ENCODE results near the gene ZNF853. TPM values are rescaled to one million over a fixed set of nuclear protein-coding genes. Genes with fewer than 3 reads are reported as not detected.
"Not testable (repeated sequence)": the region's sequence is repeated elsewhere in the genome, so short reads cannot be mapped to it uniquely, and the experiment has no call there.

ZNF853 gene
- total and polyA plus RNA-seq, 2 donors from 2014 or later: 3.4 to 5.4 TPM

DNA sequence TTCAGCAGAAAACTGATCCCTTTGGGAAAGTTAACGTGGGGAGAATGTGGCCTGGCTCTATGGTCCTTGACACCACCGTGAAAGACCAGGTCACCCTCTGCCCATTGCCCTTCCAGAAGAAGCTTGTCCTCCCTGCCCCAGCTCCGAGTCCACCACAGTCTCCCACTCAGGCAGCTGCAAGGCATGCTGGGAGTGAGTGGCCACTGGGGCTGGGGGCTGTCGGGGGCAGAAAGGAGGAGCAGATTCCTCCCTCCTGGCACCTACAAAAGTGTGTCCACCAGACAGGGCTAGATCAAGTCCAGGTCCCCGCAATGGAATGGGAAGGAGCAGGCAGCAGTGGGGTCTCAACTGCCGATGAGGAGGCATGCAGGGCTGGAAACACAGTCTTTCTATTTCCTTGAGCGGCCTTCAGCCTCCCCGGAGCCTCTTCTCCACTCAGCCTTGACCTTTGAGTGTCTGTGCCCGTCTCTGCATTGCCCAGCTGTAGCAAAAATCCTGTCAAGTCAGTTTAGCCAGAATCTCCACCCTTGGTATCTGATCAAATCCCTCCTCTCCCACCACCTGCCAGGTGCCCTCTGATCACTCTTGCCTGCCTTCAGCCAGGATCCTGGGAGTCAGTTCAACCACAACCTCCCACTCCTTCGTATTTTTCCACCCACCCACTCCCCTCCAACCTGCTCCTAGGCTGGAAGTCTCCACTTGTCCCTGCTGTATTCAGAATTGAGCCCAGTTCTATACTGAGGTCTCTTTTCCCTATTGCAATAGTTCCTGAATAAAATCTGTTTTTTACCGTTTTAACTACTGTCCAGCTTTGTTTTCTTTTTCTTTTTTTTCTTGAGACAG, 14.8 kb downstream of the ZNF853 start:
- DNase-seq: peak in 2 of 5 donors; percentile 13 to 31
- TF ChIP-seq, protein P1, sequence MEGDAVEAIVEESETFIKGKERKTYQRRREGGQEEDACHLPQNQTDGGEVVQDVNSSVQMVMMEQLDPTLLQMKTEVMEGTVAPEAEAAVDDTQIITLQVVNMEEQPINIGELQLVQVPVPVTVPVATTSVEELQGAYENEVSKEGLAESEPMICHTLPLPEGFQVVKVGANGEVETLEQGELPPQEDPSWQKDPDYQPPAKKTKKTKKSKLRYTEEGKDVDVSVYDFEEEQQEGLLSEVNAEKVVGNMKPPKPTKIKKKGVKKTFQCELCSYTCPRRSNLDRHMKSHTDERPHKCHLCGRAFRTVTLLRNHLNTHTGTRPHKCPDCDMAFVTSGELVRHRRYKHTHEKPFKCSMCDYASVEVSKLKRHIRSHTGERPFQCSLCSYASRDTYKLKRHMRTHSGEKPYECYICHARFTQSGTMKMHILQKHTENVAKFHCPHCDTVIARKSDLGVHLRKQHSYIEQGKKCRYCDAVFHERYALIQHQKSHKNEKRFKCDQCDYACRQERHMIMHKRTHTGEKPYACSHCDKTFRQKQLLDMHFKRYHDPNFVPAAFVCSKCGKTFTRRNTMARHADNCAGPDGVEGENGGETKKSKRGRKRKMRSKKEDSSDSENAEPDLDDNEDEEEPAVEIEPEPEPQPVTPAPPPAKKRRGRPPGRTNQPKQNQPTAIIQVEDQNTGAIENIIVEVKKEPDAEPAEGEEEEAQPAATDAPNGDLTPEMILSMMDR (IDR thresholded peaks at IDR 0.05; ENCODE audit: borderline replicate concordance, extremely low read depth, insufficient read depth): no peak
- no peaks in the 10 kb centered on the region for H3K36me3 ChIP-seq (ENCODE audit: control insufficient read depth in 2 of 3, insufficient read depth in 3 of 3, low read length in 3 of 3)
- no peak overlapping the region for H3K9ac ChIP-seq (ENCODE audit: low read length in 3 of 3)
- H3K4me1 ChIP-seq (ENCODE audit: control insufficient read depth in 2 of 3, insufficient read depth in 2 of 3, low read depth in 1 of 3, low read length in 3 of 3): no peaks in the 10 kb centered on the region
- intact Hi-C loops (cut with DNase I): no loop called here
- no peaks in the 10 kb centered on the region for H3K27me3 ChIP-seq (ENCODE audit: control insufficient read depth, insufficient read depth, low read length)
- no peaks in the 10 kb centered on the region for H3K9me3 ChIP-seq (ENCODE audit: control insufficient read depth in 2 of 3, insufficient read depth in 1 of 3, low read length in 3 of 3)
- H3K27ac ChIP-seq (ENCODE audit: low read depth in 2 of 2, low read length in 2 of 2): no peak overlapping the region
- FAIRE-seq: no peak
- H3K4me3 ChIP-seq (ENCODE audit: low read length in 3 of 3): no peak overlapping the region

DNA sequence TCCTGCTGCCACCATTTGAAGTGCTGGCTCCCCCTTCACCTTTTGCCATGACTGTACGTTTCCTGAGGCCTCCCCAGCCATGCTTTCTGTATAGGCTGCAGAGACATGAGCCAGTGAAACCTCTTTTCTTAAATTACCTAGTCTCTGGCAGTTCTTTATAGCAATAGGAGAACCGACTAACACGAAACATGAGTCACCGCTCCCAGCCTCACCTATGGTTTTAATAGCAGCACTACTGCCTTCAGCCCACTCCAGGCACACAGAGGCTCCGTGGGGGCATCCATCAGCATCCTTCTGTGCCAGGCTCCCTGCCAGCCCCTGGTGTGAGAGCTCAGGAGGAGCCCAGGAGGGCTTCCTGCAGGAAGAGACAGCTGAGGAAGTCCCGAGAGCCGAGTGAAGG, 16.2 kb downstream of the ZNF853 start:
- no peak overlapping the region for H3K9ac ChIP-seq (ENCODE audit: low read length in 3 of 3)
- FAIRE-seq: no peak
- no peaks in the 10 kb centered on the region for H3K27me3 ChIP-seq (ENCODE audit: control insufficient read depth, insufficient read depth, low read length)
- DNase-seq: no peak
- no peak overlapping the region for H3K4me3 ChIP-seq (ENCODE audit: low read length in 3 of 3)
- intact Hi-C loops (cut with DNase I): no loop called here
- H3K27ac ChIP-seq (ENCODE audit: low read depth in 2 of 2, low read length in 2 of 2): no peak overlapping the region
- TF ChIP-seq, protein P1 (IDR thresholded peaks at IDR 0.05; ENCODE audit: borderline replicate concordance, extremely low read depth, insufficient read depth): no peak
- peaks cover 0 to 4% (median 0%) of the 10 kb centered on the region in 3 donors for H3K4me1 ChIP-seq (ENCODE audit: control insufficient read depth in 2 of 3, insufficient read depth in 2 of 3, low read depth in 1 of 3, low read length in 3 of 3)
- H3K36me3 ChIP-seq (ENCODE audit: control insufficient read depth in 2 of 3, insufficient read depth in 3 of 3, low read length in 3 of 3): no peaks in the 10 kb centered on the region
- no peaks in the 10 kb centered on the region for H3K9me3 ChIP-seq (ENCODE audit: control insufficient read depth in 2 of 3, insufficient read depth in 1 of 3, low read length in 3 of 3)

- H3K4me3 ChIP-seq (ENCODE audit: low read length in 3 of 3): no peak overlapping the region
- H3K27me3 ChIP-seq (ENCODE audit: control insufficient read depth, insufficient read depth, low read length): no peaks in the 10 kb centered on the region
- intact Hi-C loops (cut with DNase I): no loop called here
- TF ChIP-seq, protein P1 (IDR thresholded peaks at IDR 0.05; ENCODE audit: borderline replicate concordance, extremely low read depth, insufficient read depth): no peak
- H3K36me3 ChIP-seq (ENCODE audit: control insufficient read depth in 2 of 3, insufficient read depth in 3 of 3, low read length in 3 of 3): no peaks in the 10 kb centered on the region
- H3K9me3 ChIP-seq (ENCODE audit: control insufficient read depth in 2 of 3, insufficient read depth in 1 of 3, low read length in 3 of 3): no peaks in the 10 kb centered on the region
- H3K27ac ChIP-seq (ENCODE audit: low read depth in 2 of 2, low read length in 2 of 2): no peak overlapping the region
- FAIRE-seq (no peak), DNase-seq (no peak)
- H3K4me1 ChIP-seq (ENCODE audit: control insufficient read depth in 2 of 3, insufficient read depth in 2 of 3, low read depth in 1 of 3, low read length in 3 of 3): peaks cover 0 to 12% (median 0%) of the 10 kb centered on the region in 3 donors
- H3K9ac ChIP-seq (ENCODE audit: low read length in 3 of 3): no peak overlapping the region
Measured at GRCh38 chr7:6634021-6634420, 18.6 kb downstream of the ZNF853 start.

GRCh38 chr7:6634971-6635370, 19.6 kb downstream of the ZNF853 start:
- H3K9ac ChIP-seq (ENCODE audit: low read length in 3 of 3); intact Hi-C loops (cut with DNase I); H3K9me3 ChIP-seq (ENCODE audit: control insufficient read depth in 2 of 3, insufficient read depth in 1 of 3, low read length in 3 of 3); FAIRE-seq; DNase-seq; H3K4me3 ChIP-seq (ENCODE audit: low read length in 3 of 3); H3K27me3 ChIP-seq (ENCODE audit: control insufficient read depth, insufficient read depth, low read length); H3K27ac ChIP-seq (ENCODE audit: low read depth in 2 of 2, low read length in 2 of 2); H3K36me3 ChIP-seq (ENCODE audit: control insufficient read depth in 2 of 3, insufficient read depth in 3 of 3, low read length in 3 of 3): not testable (repeated sequence)
- peaks cover 0 to 12% (median 0%) of the 10 kb centered on the region in 3 donors for H3K4me1 ChIP-seq (ENCODE audit: control insufficient read depth in 2 of 3, insufficient read depth in 2 of 3, low read depth in 1 of 3, low read length in 3 of 3)
